IgD-negative memory B cell (primary cell): ENCODE results near the gene CA4. TPM values are rescaled to one million over a fixed set of nuclear protein-coding genes. Genes with fewer than 3 reads are reported as not detected.
"Not testable (repeated sequence)": the region's sequence is repeated elsewhere in the genome, so short reads cannot be mapped to it uniquely, and the experiment has no call there.

Source experiments
- H3K27ac Mint-ChIP-seq, 3 donors: one replicate each; pipeline ENCODE4 v1.8.0; 2020 to 2022; ENCODE audit warnings: mild to moderate bottlenecking in 3 of 3, mixed read lengths in 3 of 3, moderate library complexity in 1 of 3
- H3K27me3 Mint-ChIP-seq: one replicate; pipeline ENCODE4 v1.8.0; 2021; ENCODE audit warnings: mixed read lengths
- H3K36me3 Mint-ChIP-seq: one replicate; pipeline ENCODE4 v1.8.0; 2020; ENCODE audit warnings: mild to moderate bottlenecking, mixed read lengths
- H3K4me1 Mint-ChIP-seq, 3 donors: one replicate each; pipeline ENCODE4 v1.8.0; 2020 to 2022; ENCODE audit warnings: mixed read lengths in 3 of 3, mild to moderate bottlenecking in 1 of 3
- H3K4me3 Mint-ChIP-seq, 4 donors: one replicate each; pipeline ENCODE4 v1.8.0; 2020 to 2022; ENCODE audit warnings: mild to moderate bottlenecking in 4 of 4, mixed read lengths in 4 of 4, moderate library complexity in 3 of 4
- H3K9me3 Mint-ChIP-seq, 3 donors: one replicate each; pipeline ENCODE4 v1.8.0; 2020 to 2021; ENCODE audit warnings: mixed read lengths in 3 of 3, mild to moderate bottlenecking in 1 of 3
- polyA plus RNA-seq: library from polyadenylated mRNA; unstranded; fragments of 300-500 nt; fragmentation: Illumina TruSeq; gene quantifications from one replicate; pipeline ENCODE4 v1.2.3, GENCODE V29; 2021

CA4 gene
- polyA plus RNA-seq, 1 donor from 2014 or later, result not detected

DNA sequence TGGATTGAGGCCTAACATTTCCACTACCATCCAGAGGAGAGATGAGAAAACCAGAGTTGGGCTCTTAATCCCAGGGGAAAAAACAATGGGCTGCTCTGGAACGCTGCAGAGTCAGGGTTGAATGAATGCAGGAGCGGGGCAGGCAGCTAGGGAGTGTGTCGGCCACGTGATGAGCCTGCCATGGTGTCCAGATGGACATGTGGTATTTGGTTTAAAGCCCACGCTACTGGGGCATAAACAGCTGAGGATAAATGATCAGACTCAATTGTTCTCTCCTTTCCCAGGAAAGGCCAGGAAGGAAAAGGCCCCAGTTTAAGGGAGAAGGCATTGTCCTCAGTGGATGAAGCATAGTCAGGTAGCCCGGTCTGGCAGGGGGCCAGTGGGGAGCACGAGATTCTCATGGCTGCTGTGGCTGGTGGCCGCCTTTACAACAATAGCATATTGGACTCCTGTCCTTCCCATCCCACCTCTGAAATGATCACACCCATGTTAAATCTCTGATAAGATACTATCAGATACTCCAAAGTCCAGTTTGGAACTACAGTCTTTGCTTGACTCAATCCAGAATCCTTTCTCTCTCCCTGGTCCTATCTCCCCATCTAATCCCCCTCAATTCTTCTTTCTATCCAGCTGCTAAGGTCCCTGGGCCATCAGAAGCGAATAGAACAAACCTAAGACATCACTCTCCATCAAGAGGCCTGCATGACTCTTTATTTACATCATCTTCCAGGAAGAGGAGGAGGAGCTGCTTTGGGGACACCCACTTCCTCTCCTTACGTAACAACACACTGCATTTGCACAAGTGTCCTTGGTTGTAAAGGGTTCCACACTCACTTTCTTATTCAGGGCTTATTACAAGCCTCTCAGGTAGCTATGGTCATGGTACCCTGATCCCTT lies 20.4 kb downstream of the CA4 start:
- peak overlapping the region in 1 of 4 donors; percentile 43 for H3K4me3 Mint-ChIP-seq
- no peak overlapping the region for H3K27ac Mint-ChIP-seq
- H3K4me1 Mint-ChIP-seq, result peaks cover 11 to 15% (median 11%) of the 10 kb centered on the region in 3 donors
- H3K27me3 Mint-ChIP-seq, result peaks cover 1% of the 10 kb centered on the region
- H3K36me3 Mint-ChIP-seq, result no peaks in the 10 kb centered on the region
- H3K9me3 Mint-ChIP-seq, result no peaks in the 10 kb centered on the region

- Mint-ChIP-seq H3K4me3 (no peak overlapping the region), H3K9me3 (no peaks in the 10 kb centered on the region), H3K4me1 (peaks cover 7 to 12% (median 11%) of the 10 kb centered on the region in 3 donors), H3K36me3 (peaks cover 2% of the 10 kb centered on the region), H3K27me3 (no peaks in the 10 kb centered on the region), H3K27ac (no peak overlapping the region)
Measured at GRCh38 chr17:60170835-60171752, 21.3 kb downstream of the CA4 start.

- no peak overlapping the region for H3K4me3 Mint-ChIP-seq
- no peak overlapping the region for H3K27ac Mint-ChIP-seq
- peaks cover 7 to 12% (median 11%) of the 10 kb centered on the region in 3 donors for H3K4me1 Mint-ChIP-seq
- peaks cover 2% of the 10 kb centered on the region for H3K36me3 Mint-ChIP-seq
- no peaks in the 10 kb centered on the region for H3K9me3 Mint-ChIP-seq
- H3K27me3 Mint-ChIP-seq, result no peaks in the 10 kb centered on the region
Measured at GRCh38 chr17:60171753-60172079, 21.9 kb downstream of the CA4 start.

GRCh38 chr17:60173304-60173819 lies 23.6 kb downstream of the CA4 start:
- Mint-ChIP-seq H3K27ac (no peak overlapping the region), H3K36me3 (peaks cover 2% of the 10 kb centered on the region), H3K4me3 (no peak overlapping the region), H3K9me3 (no peaks in the 10 kb centered on the region), H3K4me1 (peaks cover 7 to 11% (median 9%) of the 10 kb centered on the region in 3 donors), H3K27me3 (no peaks in the 10 kb centered on the region)

DNA sequence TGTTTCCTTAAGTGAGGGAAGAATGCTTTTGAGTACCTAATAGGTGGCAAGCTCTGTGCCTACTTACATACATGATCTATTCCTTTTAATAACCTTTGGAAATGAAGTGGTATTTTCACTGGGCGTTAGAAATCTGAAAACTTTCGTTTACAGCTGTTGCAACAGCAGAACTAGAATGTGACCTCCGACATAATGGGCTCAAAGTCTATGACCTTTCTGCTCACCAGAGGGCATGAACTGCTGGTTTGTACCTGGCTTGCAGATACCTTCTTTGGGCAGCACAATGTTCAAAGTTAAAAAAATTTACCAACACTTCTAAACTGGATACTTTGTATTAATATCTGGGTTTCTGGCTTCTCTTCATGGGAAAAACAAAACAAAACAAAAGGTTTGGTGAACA lies 24.3 kb downstream of the CA4 start:
- no peaks in the 10 kb centered on the region for H3K27me3 Mint-ChIP-seq
- H3K9me3 Mint-ChIP-seq, result no peaks in the 10 kb centered on the region
- peaks cover 2% of the 10 kb centered on the region for H3K36me3 Mint-ChIP-seq
- no peak overlapping the region for H3K4me3 Mint-ChIP-seq
- H3K4me1 Mint-ChIP-seq, result peaks cover 7 to 11% (median 9%) of the 10 kb centered on the region in 3 donors
- H3K27ac Mint-ChIP-seq, result no peak overlapping the region

DNA sequence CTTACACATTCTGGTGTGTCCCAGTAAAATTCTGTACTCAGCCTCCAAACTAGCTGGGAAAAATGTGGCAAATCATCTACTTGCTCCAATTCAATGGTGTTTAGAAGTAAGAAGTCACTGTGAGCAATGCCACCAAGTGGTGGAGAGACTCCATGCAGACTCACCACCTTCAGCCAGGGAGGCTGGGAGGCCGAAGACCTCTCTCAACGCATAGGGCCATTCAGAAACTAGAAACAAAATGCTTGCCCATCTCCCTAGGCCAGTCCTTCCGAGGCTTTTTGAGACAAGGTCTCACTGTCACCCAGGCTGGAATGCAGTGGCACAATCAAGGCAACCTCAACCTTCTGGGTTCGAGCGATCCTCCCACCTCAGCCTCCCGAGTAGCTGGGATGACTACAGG lies 25.0 kb downstream of the CA4 start:
- H3K4me1 Mint-ChIP-seq, result peaks cover 7 to 11% (median 9%) of the 10 kb centered on the region in 3 donors
- H3K36me3 Mint-ChIP-seq, H3K9me3 Mint-ChIP-seq, H3K4me3 Mint-ChIP-seq, H3K27me3 Mint-ChIP-seq, H3K27ac Mint-ChIP-seq: not testable (repeated sequence)

GRCh38 chr17:60176763-60177162 lies 27.0 kb downstream of the CA4 start:
- not testable (repeated sequence) for H3K9me3 Mint-ChIP-seq, H3K27me3 Mint-ChIP-seq, H3K4me3 Mint-ChIP-seq, H3K27ac Mint-ChIP-seq, H3K4me1 Mint-ChIP-seq, H3K36me3 Mint-ChIP-seq

DNA sequence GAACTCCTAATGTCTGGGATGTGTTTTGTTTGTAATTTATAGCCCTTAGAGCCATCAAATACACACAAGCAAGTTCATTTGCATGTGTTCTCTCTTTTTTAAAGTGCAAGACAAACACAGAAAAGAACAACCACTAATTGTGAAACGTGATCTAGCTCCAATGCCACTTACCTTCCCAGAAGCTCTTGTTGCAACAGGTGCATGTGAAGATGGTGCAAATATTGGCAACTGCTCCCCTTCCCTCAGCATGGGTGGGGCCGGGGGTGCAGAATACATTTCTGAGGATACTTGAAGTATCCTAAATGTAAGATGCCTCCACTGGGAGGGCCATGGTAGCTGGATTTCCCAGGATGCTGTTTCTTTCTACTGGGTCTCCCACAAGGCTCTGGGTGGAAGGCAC lies 28.4 kb downstream of the CA4 start:
- H3K27ac Mint-ChIP-seq, result not testable (repeated sequence)

GRCh38 chr17:60180380-60180779 lies 30.6 kb downstream of the CA4 start:
- H3K27ac Mint-ChIP-seq, H3K27me3 Mint-ChIP-seq, H3K36me3 Mint-ChIP-seq, H3K4me3 Mint-ChIP-seq, H3K9me3 Mint-ChIP-seq, H3K4me1 Mint-ChIP-seq: not testable (repeated sequence)

More for the DNA sequence above, 28.4 kb downstream of the CA4 start:
- H3K36me3 Mint-ChIP-seq, H3K4me3 Mint-ChIP-seq, H3K9me3 Mint-ChIP-seq, H3K4me1 Mint-ChIP-seq, H3K27me3 Mint-ChIP-seq: not testable (repeated sequence)

DNA sequence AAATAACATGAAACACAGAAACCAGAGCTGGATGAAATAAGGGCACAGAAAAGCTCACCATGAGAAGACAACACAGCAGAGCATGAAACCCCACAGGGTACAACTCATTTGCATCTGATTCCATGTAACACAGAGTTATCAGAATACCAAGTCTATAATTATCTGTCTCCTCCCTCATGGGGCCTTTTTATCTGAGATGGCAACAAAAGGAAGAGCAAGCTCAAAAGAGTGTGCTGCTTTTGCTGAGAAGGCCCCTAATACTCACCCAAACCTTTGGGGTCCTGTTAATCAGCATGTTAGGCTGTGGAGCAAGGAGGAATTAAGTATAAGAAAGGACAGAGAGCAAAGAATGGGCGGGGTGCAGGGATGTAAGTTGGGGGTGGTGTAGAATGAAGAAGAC lies 36.6 kb downstream of the CA4 start:
- Mint-ChIP-seq H3K36me3 (peaks cover 14% of the 10 kb centered on the region), H3K4me3 (peak overlapping the region in 1 of 4 donors; percentile 51), H3K4me1 (peaks cover 0 to 12% (median 6%) of the 10 kb centered on the region in 3 donors), H3K27ac (peak overlapping the region in 1 of 3 donors; percentile 69)
- H3K9me3 Mint-ChIP-seq, H3K27me3 Mint-ChIP-seq: not testable (repeated sequence)

DNA sequence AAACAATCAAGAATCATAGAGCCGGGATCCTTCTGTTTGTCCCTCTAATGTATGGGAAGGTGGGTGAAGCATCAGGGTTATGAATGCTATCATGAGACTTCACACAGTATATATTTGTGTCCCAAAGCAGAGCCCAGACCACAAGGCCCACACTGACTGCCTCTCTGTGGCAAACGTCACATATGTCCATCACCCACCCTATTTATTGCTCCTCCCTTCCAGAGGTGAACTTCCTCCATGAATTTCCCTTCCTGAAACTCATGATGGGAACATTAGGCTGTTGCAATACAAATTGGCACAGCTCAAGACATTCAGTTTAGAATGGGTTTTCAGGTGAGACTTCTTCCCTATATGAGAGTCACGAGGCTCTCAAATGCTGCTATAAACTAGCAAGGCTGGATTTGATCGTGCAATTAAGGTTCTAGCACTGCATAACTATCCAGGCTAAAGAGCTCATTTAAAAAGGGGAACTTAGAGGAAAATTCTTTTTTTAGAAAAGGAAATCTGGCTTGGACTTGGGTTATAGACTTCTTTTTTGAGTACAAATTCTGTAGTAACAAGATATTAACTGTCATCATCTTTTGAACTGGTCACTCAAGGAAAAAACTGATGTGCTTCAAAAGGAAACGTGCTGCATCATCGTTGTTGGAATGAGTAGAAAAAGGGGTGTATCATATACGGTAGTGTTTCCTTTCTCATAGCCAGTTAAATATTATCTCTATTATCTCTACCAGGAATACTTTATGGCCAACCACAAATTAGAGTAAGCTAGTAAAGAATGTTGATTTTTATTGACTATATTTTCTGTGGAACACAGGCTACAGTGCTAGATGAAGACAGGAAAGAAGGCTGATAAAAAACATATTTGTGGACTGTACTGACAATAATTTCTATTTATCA lies 37.3 kb downstream of the CA4 start:
- Mint-ChIP-seq H3K36me3 (peaks cover 14% of the 10 kb centered on the region), H3K4me1 (peaks cover 0 to 12% (median 6%) of the 10 kb centered on the region in 3 donors), H3K4me3 (peak overlapping the region in 1 of 4 donors; percentile 51)
- H3K27me3 Mint-ChIP-seq, H3K27ac Mint-ChIP-seq, H3K9me3 Mint-ChIP-seq: not testable (repeated sequence)

- H3K9me3 Mint-ChIP-seq, result no peaks in the 10 kb centered on the region
- H3K27ac Mint-ChIP-seq, result no peak overlapping the region
- no peaks in the 10 kb centered on the region for H3K27me3 Mint-ChIP-seq
- peaks cover 0 to 12% (median 6%) of the 10 kb centered on the region in 3 donors for H3K4me1 Mint-ChIP-seq
- peaks cover 19% of the 10 kb centered on the region for H3K36me3 Mint-ChIP-seq
- no peak overlapping the region for H3K4me3 Mint-ChIP-seq
Measured at GRCh38 chr17:60188759-60189158, 39.0 kb downstream of the CA4 start.

GRCh38 chr17:60190032-60190431 lies 40.3 kb downstream of the CA4 start:
- peaks cover 20% of the 10 kb centered on the region for H3K36me3 Mint-ChIP-seq
- H3K9me3 Mint-ChIP-seq, H3K4me3 Mint-ChIP-seq, H3K27ac Mint-ChIP-seq, H3K27me3 Mint-ChIP-seq: not testable (repeated sequence)
- H3K4me1 Mint-ChIP-seq, result peaks cover 0 to 12% (median 6%) of the 10 kb centered on the region in 3 donors

DNA sequence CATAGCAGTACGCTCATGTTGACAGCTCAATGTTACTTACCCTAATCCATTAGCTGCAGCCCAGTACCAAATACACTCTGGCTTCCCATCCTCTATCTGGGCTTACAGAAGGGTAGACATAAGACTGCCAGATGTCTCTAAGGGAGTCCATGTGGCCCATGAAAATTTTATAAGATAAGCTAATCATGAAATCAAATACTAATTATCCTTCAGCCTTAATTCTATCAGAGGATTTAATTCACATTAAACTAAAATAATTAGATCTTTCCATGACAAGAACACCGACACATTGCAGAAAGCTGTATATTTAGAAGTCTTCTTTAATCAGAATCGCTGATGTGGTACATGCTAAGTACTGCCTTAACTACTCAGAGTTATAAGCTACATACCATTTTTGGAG lies 43.3 kb downstream of the CA4 start:
- not testable (repeated sequence) for H3K9me3 Mint-ChIP-seq, H3K4me1 Mint-ChIP-seq, H3K4me3 Mint-ChIP-seq, H3K27ac Mint-ChIP-seq, H3K27me3 Mint-ChIP-seq
- peaks cover 18% of the 10 kb centered on the region for H3K36me3 Mint-ChIP-seq
